IPS-15b (cell line): ENCODE data around the gene CHORDC1.
"Not testable (repeated sequence)": the region's sequence is repeated elsewhere in the genome, so short reads cannot be mapped to it uniquely, and the experiment has no call there.

Source experiments
- H3K27me3 ChIP-seq: one replicate; pipeline ENCODE4 v1.6.1; 2013; ENCODE audit warnings: low read length; ENCODE audit not compliant: control insufficient read depth, insufficient read depth
- H3K36me3 ChIP-seq: one replicate; pipeline ENCODE4 v1.6.1; 2013; ENCODE audit warnings: low read length; ENCODE audit not compliant: control insufficient read depth, insufficient read depth
- H3K4me1 ChIP-seq: one replicate; pipeline ENCODE4 v1.6.1; 2013; ENCODE audit warnings: mild to moderate bottlenecking, low read length; ENCODE audit not compliant: control insufficient read depth, insufficient read depth
- H3K4me3 ChIP-seq: one replicate; pipeline ENCODE4 v1.5.1; 2013; ENCODE audit warnings: low read depth, low read length
- H3K9ac ChIP-seq: one replicate; pipeline ENCODE4 v1.6.1; 2013; ENCODE audit warnings: low read depth, mild to moderate bottlenecking, low read length
- H3K9me3 ChIP-seq: one replicate; pipeline ENCODE4 v1.6.1; 2013; ENCODE audit warnings: mild to moderate bottlenecking, low read length; ENCODE audit not compliant: control insufficient read depth, insufficient read depth

Gene CHORDC1

GRCh38 chr11:90213322-90213721 lies 9.5 kb downstream of the CHORDC1 start:
- H3K4me3 ChIP-seq = no peak overlapping the region
- H3K9me3 ChIP-seq = no peaks in the 10 kb centered on the region
- H3K9ac ChIP-seq = no peak overlapping the region
- no peaks in the 10 kb centered on the region for H3K27me3 ChIP-seq
- no peaks in the 10 kb centered on the region for H3K36me3 ChIP-seq
- H3K4me1 ChIP-seq = peaks cover 7% of the 10 kb centered on the region

DNA sequence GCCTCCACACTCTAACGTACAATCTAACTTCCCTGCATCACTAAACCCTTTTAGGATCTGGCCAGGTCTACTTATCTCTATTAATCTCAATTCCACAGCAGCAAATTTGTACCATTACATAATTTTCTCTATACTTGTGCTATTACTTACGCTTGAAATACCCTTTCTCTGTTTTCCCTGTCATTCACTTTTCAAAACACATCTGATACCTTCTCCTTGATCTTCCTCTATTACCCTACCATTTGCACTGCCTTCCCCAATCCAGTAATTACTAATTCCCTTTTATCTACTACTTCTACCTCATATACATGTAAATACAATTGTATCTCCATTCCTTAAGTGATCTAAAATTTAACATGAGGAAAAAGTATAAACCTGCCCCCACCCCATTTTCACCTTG lies 14.0 kb downstream of the CHORDC1 start:
- no peaks in the 10 kb centered on the region for H3K36me3 ChIP-seq
- H3K27me3 ChIP-seq = no peaks in the 10 kb centered on the region
- H3K4me3 ChIP-seq = no peak overlapping the region
- no peaks in the 10 kb centered on the region for H3K9me3 ChIP-seq
- H3K4me1 ChIP-seq = no peaks in the 10 kb centered on the region
- H3K9ac ChIP-seq = no peak overlapping the region

- not testable (repeated sequence) for H3K27me3 ChIP-seq, H3K4me1 ChIP-seq, H3K36me3 ChIP-seq, H3K9ac ChIP-seq, H3K9me3 ChIP-seq, H3K4me3 ChIP-seq
Measured at GRCh38 chr11:90207992-90208391, 14.9 kb downstream of the CHORDC1 start.

DNA sequence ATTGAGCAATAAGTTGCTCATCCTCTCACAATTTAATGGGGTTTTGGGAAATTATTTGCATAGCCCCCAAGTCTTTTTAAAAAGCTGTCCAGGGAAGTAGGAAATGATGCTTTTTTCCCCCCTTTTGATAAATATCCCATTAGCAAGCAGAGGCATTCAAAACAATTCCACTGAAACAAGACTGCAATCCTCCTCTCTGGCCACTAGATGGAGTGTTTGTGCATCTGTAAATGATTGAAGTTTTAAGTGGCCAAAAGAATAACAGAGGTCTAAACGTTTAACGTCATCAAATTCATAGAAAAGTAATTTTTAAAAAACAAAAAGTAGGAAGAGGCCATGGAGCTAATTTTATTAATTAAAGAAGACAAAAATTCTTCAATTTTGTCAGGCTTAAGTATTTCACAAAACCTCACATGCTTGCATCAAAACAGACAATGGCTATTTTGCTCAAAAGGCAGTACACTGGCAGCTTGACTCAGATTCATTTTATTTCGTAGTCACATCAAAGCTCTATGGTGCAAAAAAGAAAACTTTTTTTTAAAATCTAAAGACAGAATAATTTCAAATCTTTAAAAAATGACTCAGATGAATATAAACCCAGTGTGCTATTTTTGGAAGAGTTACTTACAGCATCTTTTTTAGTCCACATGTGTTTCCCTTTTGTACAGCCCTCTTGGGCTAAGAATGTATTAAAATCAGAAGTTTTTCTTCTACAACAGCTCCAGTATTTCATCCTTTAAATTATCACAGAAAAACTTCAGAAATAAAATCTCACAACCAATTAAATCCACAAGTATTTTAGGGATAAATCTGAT lies 17.8 kb downstream of the CHORDC1 start:
- Histone ChIP-seq H3K27me3 (no peaks in the 10 kb centered on the region), H3K4me3 (no peak overlapping the region), H3K36me3 (peaks cover 2% of the 10 kb centered on the region), H3K4me1 (no peaks in the 10 kb centered on the region), H3K9me3 (no peaks in the 10 kb centered on the region), H3K9ac (no peak overlapping the region)

DNA sequence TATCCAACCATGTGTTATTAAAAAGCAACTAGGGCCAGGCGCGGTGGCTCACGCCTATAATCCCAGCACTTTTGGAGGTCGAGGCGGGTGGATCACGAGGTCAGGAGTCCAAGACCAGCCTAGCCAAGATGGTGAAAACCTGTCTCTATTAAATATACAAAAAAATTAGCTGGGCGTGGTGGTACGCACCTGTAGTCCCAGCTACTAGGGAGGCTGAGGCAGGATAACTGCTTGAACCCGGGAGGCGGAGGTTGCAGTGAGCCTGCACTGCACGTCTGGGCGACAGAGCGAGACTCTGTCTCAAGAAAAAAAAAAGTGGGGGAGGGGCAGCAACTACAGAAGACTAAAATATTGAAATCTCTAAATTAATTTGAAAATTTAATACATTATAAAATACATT lies 18.4 kb downstream of the CHORDC1 start:
- Histone ChIP-seq H3K4me1 (no peaks in the 10 kb centered on the region), H3K36me3 (peaks cover 2% of the 10 kb centered on the region), H3K9ac (no peak overlapping the region), H3K9me3 (no peaks in the 10 kb centered on the region), H3K27me3 (no peaks in the 10 kb centered on the region), H3K4me3 (no peak overlapping the region)

DNA sequence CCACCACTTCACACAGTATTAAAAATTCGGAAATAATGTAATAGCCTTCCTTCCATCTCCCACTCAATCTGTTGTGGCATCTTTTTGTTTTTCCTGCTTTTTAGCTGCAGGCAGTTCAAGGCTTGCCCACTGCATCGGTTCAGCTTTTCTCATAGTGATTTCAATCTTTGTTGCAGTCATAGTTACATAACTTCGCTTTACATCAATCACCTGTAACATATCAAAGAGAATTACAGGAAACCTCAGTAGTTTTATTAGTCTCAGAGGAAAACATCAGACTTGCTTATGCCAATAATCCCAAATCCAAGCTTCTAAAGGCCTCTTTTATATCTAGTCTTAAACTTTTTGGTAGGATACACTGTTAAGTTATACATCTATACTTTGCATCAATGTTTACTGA lies 20.5 kb downstream of the CHORDC1 start:
- Histone ChIP-seq H3K9ac (no peak overlapping the region), H3K36me3 (peaks cover 2% of the 10 kb centered on the region), H3K4me3 (no peak overlapping the region), H3K9me3 (no peaks in the 10 kb centered on the region), H3K27me3 (no peaks in the 10 kb centered on the region), H3K4me1 (no peaks in the 10 kb centered on the region)

DNA sequence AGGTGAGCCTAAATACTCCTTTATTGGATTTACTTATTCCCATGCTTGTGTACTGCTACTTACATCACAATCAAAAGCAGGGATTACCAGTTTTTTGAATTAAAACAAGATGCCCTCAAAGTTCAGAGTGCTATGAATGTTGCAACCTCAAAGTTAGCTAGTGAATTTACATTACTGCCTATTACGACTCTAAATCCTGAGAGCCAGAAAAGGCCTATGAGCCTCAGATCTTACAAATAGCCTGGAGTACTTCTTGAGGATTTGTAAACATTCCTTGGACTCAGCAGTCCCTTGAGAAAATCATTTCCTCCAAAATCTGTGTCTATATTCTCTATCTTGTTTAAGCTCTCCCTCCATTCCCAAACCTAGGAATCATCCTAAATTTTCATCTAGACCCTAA lies 25.5 kb downstream of the CHORDC1 start:
- H3K4me1 ChIP-seq = no peaks in the 10 kb centered on the region
- no peaks in the 10 kb centered on the region for H3K27me3 ChIP-seq
- no peaks in the 10 kb centered on the region for H3K36me3 ChIP-seq
- no peak overlapping the region for H3K4me3 ChIP-seq
- no peak overlapping the region for H3K9ac ChIP-seq
- H3K9me3 ChIP-seq = no peaks in the 10 kb centered on the region

- H3K36me3 ChIP-seq = no peaks in the 10 kb centered on the region
- peaks cover 5% of the 10 kb centered on the region for H3K4me1 ChIP-seq
Measured at GRCh38 chr11:90192869-90193582, 29.8 kb downstream of the CHORDC1 start.

DNA sequence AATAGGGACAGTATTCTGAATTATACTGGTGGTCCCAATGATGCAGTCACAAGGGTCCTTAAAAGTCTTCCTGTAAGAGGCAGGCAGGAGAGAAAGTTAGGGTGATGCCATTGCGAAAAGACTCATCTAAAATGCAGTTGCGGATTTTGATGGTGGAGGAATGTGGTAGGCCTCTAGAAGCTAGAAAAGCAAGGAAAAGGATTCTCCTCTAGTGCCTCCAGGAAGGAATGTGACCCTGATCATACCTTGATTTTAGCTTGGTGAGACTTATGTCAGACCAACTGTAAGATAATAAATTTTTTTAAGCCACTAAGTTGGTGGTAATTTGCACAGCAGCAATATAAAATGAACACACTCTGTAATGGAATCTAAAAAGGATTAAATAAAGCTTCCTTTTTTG lies 33.8 kb downstream of the CHORDC1 start:
- no peak overlapping the region for H3K4me3 ChIP-seq
- peaks cover 5% of the 10 kb centered on the region for H3K4me1 ChIP-seq
- no peaks in the 10 kb centered on the region for H3K27me3 ChIP-seq
- no peaks in the 10 kb centered on the region for H3K9me3 ChIP-seq
- no peak overlapping the region for H3K9ac ChIP-seq
- peaks cover 4% of the 10 kb centered on the region for H3K36me3 ChIP-seq

More at GRCh38 chr11:90192869-90193582, 29.8 kb downstream of the CHORDC1 start:
- Histone ChIP-seq H3K9me3 (no peaks in the 10 kb centered on the region), H3K4me3 (no peak overlapping the region), H3K27me3 (no peaks in the 10 kb centered on the region), H3K9ac (no peak overlapping the region)

DNA sequence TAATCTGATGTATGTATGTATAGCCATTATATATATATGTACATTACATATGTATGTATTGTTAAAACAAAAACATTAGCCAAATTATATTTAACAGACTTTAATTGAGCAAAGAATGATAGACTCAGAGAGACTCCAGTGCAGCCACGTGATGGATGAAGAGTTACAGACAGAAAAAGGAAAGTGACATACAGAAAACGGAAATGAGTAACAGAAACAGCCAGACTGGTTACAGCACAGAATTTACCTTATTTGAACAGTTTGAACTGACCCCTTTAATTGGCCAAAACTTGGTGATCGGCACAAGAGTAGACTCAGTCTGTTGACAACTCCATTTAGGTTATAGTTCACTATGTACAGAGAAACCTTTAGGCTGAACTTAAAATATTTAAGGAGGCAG lies 35.0 kb downstream of the CHORDC1 start:
- no peaks in the 10 kb centered on the region for H3K27me3 ChIP-seq
- H3K9ac ChIP-seq = no peak overlapping the region
- H3K4me3 ChIP-seq = no peak overlapping the region
- H3K4me1 ChIP-seq = peaks cover 5% of the 10 kb centered on the region
- peaks cover 4% of the 10 kb centered on the region for H3K36me3 ChIP-seq
- H3K9me3 ChIP-seq = no peaks in the 10 kb centered on the region

- no peaks in the 10 kb centered on the region for H3K36me3 ChIP-seq
- no peaks in the 10 kb centered on the region for H3K9me3 ChIP-seq
- no peaks in the 10 kb centered on the region for H3K4me1 ChIP-seq
- H3K9ac ChIP-seq = no peak overlapping the region
- H3K27me3 ChIP-seq = no peaks in the 10 kb centered on the region
- H3K4me3 ChIP-seq = no peak overlapping the region
Measured at GRCh38 chr11:90179923-90180322, 42.9 kb downstream of the CHORDC1 start.

DNA sequence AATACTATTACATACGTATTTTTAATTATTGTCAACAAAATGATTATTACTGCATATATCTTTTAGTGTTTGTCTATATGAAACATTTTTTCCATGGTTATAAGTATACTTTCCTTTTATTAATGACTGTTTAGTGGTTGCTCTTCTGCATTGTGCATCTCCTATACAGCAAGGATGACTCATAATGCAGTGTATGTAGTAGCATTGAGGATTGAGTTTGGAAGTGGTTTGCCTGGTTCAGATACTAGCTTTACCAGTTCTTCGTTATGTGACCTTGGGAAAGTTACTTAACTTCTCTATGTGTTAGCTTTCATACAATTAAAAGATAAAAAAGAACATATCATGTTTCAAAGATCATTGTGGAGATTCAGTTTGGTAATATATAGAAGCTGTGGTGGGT lies 44.1 kb downstream of the CHORDC1 start:
- no peak overlapping the region for H3K9ac ChIP-seq
- H3K27me3 ChIP-seq = no peaks in the 10 kb centered on the region
- no peaks in the 10 kb centered on the region for H3K4me1 ChIP-seq
- no peak overlapping the region for H3K4me3 ChIP-seq
- H3K9me3 ChIP-seq = no peaks in the 10 kb centered on the region
- H3K36me3 ChIP-seq = no peaks in the 10 kb centered on the region
